ENCODE data around the gene ZNF431. TPM values are rescaled to one million over a fixed set of nuclear protein-coding genes. Genes with fewer than 3 reads are reported as not detected.

Gene ZNF431
- polyA plus RNA-seq, 1 of the 3 experiments (the other 2 are of a cell fraction): 2.4 TPM

GRCh38 chr19:21158523-21159135, 16.8 kb downstream of the ZNF431 start:
- Histone ChIP-seq H3K4me1 (ENCODE audit: control insufficient read depth in 1 of 2, insufficient read depth in 2 of 2, low read depth in 1 of 2, low read length in 1 of 2) (no peaks in the 10 kb centered on the region), H3K9me2 (no peaks in the 10 kb centered on the region), H3K4me3 (ENCODE audit: low read depth in 2 of 2, low read length in 1 of 2) (no peak overlapping the region), H4K20me1 (ENCODE audit: insufficient read depth) (peaks cover 5% of the 10 kb centered on the region; the same call in 1 of the 2 replicates), H3K27me3 (ENCODE audit: insufficient read depth) (no peaks in the 10 kb centered on the region), H3K9ac (no peak overlapping the region), H3K27ac (ENCODE audit: low read depth in 2 of 2, low read length in 1 of 2) (0 out of 4 replicates have a peak overlapping the region, but pooled peaks of 1 of the 2 experiments have one; percentile 1), H3K79me2 (ENCODE audit: insufficient read depth) (peaks cover 93% of the 10 kb centered on the region), H3K36me3 (replicated peaks in 1 of 2; ENCODE audit: control insufficient read depth in 1 of 2, insufficient read depth in 2 of 2, low read length in 1 of 2) (peaks cover 0 to 17% of the 10 kb centered on the region in 2 experiments), H3F3A (replicated peaks; ENCODE audit: insufficient read depth) (peaks cover 10% of the 10 kb centered on the region), H3K9me3 (no peaks in the 10 kb centered on the region), H2AFZ (ENCODE audit: low read depth) (no peak overlapping the region), H3K4me2 (no peak overlapping the region)
- 95% methylated on average over 1 of the region's 1 CpG for WGBS (ENCODE audit: low lambda C conversion rate)
- DNase-seq: no peak
- POLR2A ChIA-PET: no interaction called here
- CTCF ChIA-PET: interaction anchor here (0.6 kb wide), 1 partner anchor 510 kb away, joined by 3 read pairs; no protein-coding TSS in a partner anchor
- TF ChIP-seq JUND (IDR thresholded peaks at IDR 0.05) (0 out of 2 replicates have a peak, but pooled peaks have one; percentile 8), FOSL2 (IDR thresholded peaks at IDR 0.05; ENCODE audit: borderline replicate concordance, low read depth) (peak; percentile 49; the same call in 1 of the 2 replicates), POLR2AphosphoS5 (IDR thresholded peaks at IDR 0.05; ENCODE audit: low read depth, low read length) (no peak)
- TF ChIP-seq, protein P1, sequence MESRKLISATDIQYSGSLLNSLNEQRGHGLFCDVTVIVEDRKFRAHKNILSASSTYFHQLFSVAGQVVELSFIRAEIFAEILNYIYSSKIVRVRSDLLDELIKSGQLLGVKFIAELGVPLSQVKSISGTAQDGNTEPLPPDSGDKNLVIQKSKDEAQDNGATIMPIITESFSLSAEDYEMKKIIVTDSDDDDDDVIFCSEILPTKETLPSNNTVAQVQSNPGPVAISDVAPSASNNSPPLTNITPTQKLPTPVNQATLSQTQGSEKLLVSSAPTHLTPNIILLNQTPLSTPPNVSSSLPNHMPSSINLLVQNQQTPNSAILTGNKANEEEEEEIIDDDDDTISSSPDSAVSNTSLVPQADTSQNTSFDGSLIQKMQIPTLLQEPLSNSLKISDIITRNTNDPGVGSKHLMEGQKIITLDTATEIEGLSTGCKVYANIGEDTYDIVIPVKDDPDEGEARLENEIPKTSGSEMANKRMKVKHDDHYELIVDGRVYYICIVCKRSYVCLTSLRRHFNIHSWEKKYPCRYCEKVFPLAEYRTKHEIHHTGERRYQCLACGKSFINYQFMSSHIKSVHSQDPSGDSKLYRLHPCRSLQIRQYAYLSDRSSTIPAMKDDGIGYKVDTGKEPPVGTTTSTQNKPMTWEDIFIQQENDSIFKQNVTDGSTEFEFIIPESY (IDR thresholded peaks at IDR 0.05; ENCODE audit: borderline replicate concordance, low read depth): no peak
- TF ChIP-seq, protein P2, sequence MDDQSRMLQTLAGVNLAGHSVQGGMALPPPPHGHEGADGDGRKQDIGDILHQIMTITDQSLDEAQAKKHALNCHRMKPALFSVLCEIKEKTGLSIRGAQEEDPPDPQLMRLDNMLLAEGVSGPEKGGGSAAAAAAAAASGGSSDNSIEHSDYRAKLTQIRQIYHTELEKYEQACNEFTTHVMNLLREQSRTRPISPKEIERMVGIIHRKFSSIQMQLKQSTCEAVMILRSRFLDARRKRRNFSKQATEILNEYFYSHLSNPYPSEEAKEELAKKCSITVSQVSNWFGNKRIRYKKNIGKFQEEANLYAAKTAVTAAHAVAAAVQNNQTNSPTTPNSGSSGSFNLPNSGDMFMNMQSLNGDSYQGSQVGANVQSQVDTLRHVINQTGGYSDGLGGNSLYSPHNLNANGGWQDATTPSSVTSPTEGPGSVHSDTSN (IDR thresholded peaks at IDR 0.05): peak; percentile 37; the same call in 1 of the 2 replicates

DNA sequence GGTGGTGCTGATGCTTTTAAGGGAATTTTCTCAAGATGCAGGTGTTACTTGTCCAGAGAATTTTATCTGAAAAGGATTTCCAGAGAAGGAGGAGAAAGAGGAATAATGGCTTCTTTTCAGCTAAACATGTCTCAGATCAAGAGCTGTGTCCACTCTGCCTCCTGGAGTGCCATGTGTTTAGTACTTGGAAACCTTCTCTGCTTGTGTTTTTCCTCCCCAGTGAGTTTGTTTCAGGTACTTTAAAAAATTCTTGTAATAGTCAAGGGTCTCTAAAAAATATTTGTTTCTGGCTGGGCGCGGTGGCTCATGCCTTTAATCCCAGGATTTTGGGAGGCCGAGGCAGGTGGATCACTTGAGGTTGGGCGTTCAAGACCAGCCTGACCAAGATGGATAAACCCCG, 22.7 kb downstream of the ZNF431 start:
- H3K4me1 ChIP-seq (ENCODE audit: control insufficient read depth in 1 of 2, insufficient read depth in 2 of 2, low read depth in 1 of 2, low read length in 1 of 2): no peaks in the 10 kb centered on the region
- H4K20me1 ChIP-seq (ENCODE audit: insufficient read depth): peaks cover 5% of the 10 kb centered on the region; the same call in 1 of the 2 replicates
- H3K9me3 ChIP-seq: no peaks in the 10 kb centered on the region
- no peak overlapping the region for H2AFZ ChIP-seq (ENCODE audit: low read depth)
- H3K4me3 ChIP-seq (ENCODE audit: low read depth in 2 of 2, low read length in 1 of 2): no peak overlapping the region
- H3K79me2 ChIP-seq (ENCODE audit: insufficient read depth): peaks cover 58% of the 10 kb centered on the region
- ChIA-PET CTCF (interaction anchor here (0.8 kb wide), 1 partner anchor 61 kb away, joined by 3 read pairs; no protein-coding TSS in a partner anchor), POLR2A (no interaction called here)
- TF ChIP-seq RFX5 (IDR thresholded peaks at IDR 0.05; ENCODE audit: low read length) (no peak), MEF2A (IDR thresholded peaks at IDR 0.05; ENCODE audit: borderline replicate concordance, low read depth) (no peak), USF2 (IDR thresholded peaks at IDR 0.05; ENCODE audit: borderline replicate concordance, low read depth, low read length) (no peak)
- H3K36me3 ChIP-seq (replicated peaks in 1 of 2; ENCODE audit: control insufficient read depth in 1 of 2, insufficient read depth in 2 of 2, low read length in 1 of 2): peaks cover 11 to 51% of the 10 kb centered on the region in 2 experiments
- peaks cover 2% of the 10 kb centered on the region for H3F3A ChIP-seq (replicated peaks; ENCODE audit: insufficient read depth)
- 96% methylated on average over 5 of the region's 5 CpGs for WGBS (ENCODE audit: low lambda C conversion rate)
- no peaks in the 10 kb centered on the region for H3K9me2 ChIP-seq
- DNase-seq: no peak
- no peak overlapping the region for H3K27ac ChIP-seq (ENCODE audit: low read depth in 2 of 2, low read length in 1 of 2)
- H3K4me2 ChIP-seq: no peak overlapping the region
- H3K27me3 ChIP-seq (ENCODE audit: insufficient read depth): no peaks in the 10 kb centered on the region
- H3K9ac ChIP-seq: no peak overlapping the region
